Activated CD8-positive, alpha-beta T cell treated with anti-CD3 and anti-CD28 coated beads for 36 hours (primary cell): Measurements from ENCODE around the gene FAM167B. TPM values are rescaled to one million over a fixed set of nuclear protein-coding genes. Genes with fewer than 3 reads are reported as not detected.
A peak's percentile ranks its signal among the peaks of the same experiment; 100 is the strongest.

Source experiments
- ATAC-seq: fragments of 200-7000 bp; cut with Tn5 transposase; one replicate; pipeline ENCODE4 v1.10.0; 2021; ENCODE audit warnings: mild to moderate bottlenecking, moderate library complexity
- CTCF ChIA-PET: fragments of 350-600 bp; sonication (Branson Sonifier 250); formaldehyde crosslinking; loops from one replicate; lab custom pipeline; 2021; ENCODE audit warnings: antibody characterized with exemption; lab: Charles Lee
- POLR2A ChIA-PET: fragments of 350-600 bp; sonication (Branson Sonifier 250); formaldehyde crosslinking; loops from one replicate; lab custom pipeline; 2021; ENCODE audit warnings: antibody characterized with exemption; lab: Charles Lee
- DNase-seq: peaks from one replicate; pipeline ENCODE4 v3.0.0-alpha.2; 2020
- H3K27ac Mint-ChIP-seq: one replicate; pipeline ENCODE4 v1.8.0; 2021; ENCODE audit warnings: mild to moderate bottlenecking, mixed read lengths
- H3K27me3 Mint-ChIP-seq: one replicate; pipeline ENCODE4 v1.8.0; 2021; ENCODE audit warnings: mixed read lengths
- H3K36me3 Mint-ChIP-seq: one replicate; pipeline ENCODE4 v1.8.0; 2021; ENCODE audit warnings: low read depth, mixed read lengths
- H3K4me1 Mint-ChIP-seq: one replicate; pipeline ENCODE4 v1.8.0; 2021; ENCODE audit warnings: low read depth, mixed read lengths
- H3K4me3 Mint-ChIP-seq: one replicate; pipeline ENCODE4 v1.8.0; 2021; ENCODE audit warnings: mild to moderate bottlenecking, moderate library complexity, mixed read lengths
- H3K9me3 Mint-ChIP-seq: one replicate; pipeline ENCODE4 v1.8.0; 2021; ENCODE audit warnings: mixed read lengths
- CTCF ChIP-seq: fragments of 200-600 bp; IDR thresholded peaks from one replicate; pipeline ENCODE4 v1.8.0; 2022; ENCODE audit warnings: antibody characterized with exemption, mild to moderate bottlenecking
- intact Hi-C: fragments of 100-400 bp; cut with micrococcal nuclease; formaldehyde crosslinking; loops from one replicate; pipeline ENCODE4 v1.10.0; 2022
- total RNA-seq, 2 experiments: library from RNA; stranded (reverse); gene quantifications; one replicate each; pipeline ENCODE4 v1.2.3, GENCODE V29; 2021

Gene FAM167B
- total RNA-seq, 2 experiments from 2014 or later, result 0.38 to 0.89 TPM

DNA sequence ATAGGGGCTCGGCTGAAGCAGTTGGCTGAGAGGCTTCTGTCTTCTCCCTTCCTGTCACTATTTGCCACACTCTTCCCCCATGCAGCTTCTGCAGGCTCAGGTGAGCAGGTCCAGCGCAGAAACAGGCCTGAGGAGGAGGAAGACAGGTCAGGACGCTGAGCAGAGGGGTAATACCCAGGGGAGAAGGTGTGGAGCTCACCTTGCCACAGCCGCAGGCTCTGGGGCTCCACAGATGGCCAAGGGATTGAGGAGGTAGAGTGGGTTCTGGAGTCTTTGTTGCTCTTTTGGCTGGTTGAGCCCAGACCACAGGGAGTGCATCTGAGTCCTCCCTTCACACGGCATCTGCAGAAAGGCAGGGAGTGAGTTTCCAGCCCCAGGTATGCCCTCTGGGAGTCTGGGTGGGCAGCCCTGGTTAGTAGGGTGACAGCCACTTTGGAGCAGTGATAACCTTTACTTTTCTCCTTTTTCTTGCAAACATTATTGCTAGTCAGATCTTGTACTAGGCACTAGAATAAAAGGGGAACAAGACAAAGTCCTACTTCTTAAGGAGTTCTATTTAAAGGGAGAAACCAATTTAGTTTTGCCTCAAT, 15.1 kb upstream of the FAM167B start:
- Mint-ChIP-seq H3K9me3 (no peaks in the 10 kb centered on the region), H3K36me3 (peaks cover 23% of the 10 kb centered on the region), H3K4me3 (no peak overlapping the region), H3K4me1 (no peaks in the 10 kb centered on the region), H3K27me3 (no peaks in the 10 kb centered on the region), H3K27ac (no peak overlapping the region)
- no peak for ATAC-seq
- no peak for DNase-seq
- no peak for TF ChIP-seq CTCF
- ChIA-PET POLR2A (interaction anchor here (0.6 to 1.5 kb wide), 7 partner anchors 8 to 36 kb away, joined by 3 to 9 read pairs (median 4); partner anchors contain the start of gene LCK), CTCF (interaction anchor here (1.6 to 1.8 kb wide), 2 partner anchors 9 to 16 kb away, joined by 6 to 8 read pairs; partner anchors contain the start of gene FAM167B)
- intact Hi-C loops, result no loop called here

GRCh38 chr1:32232558-32233304, 14.3 kb upstream of the FAM167B start:
- DNase-seq, result no peak
- ATAC-seq, result no peak
- Mint-ChIP-seq H3K4me3 (no peak overlapping the region), H3K27ac (no peak overlapping the region), H3K4me1 (no peaks in the 10 kb centered on the region), H3K9me3 (no peaks in the 10 kb centered on the region), H3K27me3 (no peaks in the 10 kb centered on the region), H3K36me3 (peaks cover 20% of the 10 kb centered on the region)
- POLR2A ChIA-PET, result interaction anchor here (1.1 to 1.4 kb wide), 3 partner anchors 10 to 22 kb away, joined by 3 to 4 read pairs (median 4); no protein-coding TSS in a partner anchor
- intact Hi-C loops, result no loop called here
- no peak for TF ChIP-seq CTCF
- CTCF ChIA-PET, result interaction anchor here (1.6 to 1.8 kb wide), 2 partner anchors 8 to 15 kb away, joined by 6 to 8 read pairs; partner anchors contain the start of gene FAM167B

GRCh38 chr1:32234792-32235191, 12.2 kb upstream of the FAM167B start:
- no peak overlapping the region for H3K27ac Mint-ChIP-seq
- CTCF ChIA-PET, result interaction anchor here (0.8 to 1.2 kb wide), 3 partner anchors 15 to 101 kb away, joined by 3 to 4 read pairs (median 3); partner anchors contain the start of gene MARCKSL1
- peaks cover 6% of the 10 kb centered on the region for H3K36me3 Mint-ChIP-seq
- H3K4me3 Mint-ChIP-seq, result no peak overlapping the region
- intact Hi-C loops, result no loop called here
- H3K27me3 Mint-ChIP-seq, result no peaks in the 10 kb centered on the region
- no peaks in the 10 kb centered on the region for H3K4me1 Mint-ChIP-seq
- no peak for ATAC-seq
- POLR2A ChIA-PET, result no interaction called here
- no peaks in the 10 kb centered on the region for H3K9me3 Mint-ChIP-seq
- no peak for TF ChIP-seq CTCF
- no peak for DNase-seq

- Mint-ChIP-seq H3K4me1 (peaks cover 17% of the 10 kb centered on the region), H3K9me3 (no peaks in the 10 kb centered on the region), H3K36me3 (peaks cover 2% of the 10 kb centered on the region), H3K4me3 (peak overlapping the region; percentile 80), H3K27me3 (no peaks in the 10 kb centered on the region), H3K27ac (no peak overlapping the region)
- no peak for TF ChIP-seq CTCF
- ATAC-seq (no peak), DNase-seq (no peak)
- ChIA-PET POLR2A (interaction anchor here (0.6 to 5.4 kb wide), 11 partner anchors 8 to 305 kb away, joined by 3 to 84 read pairs (median 4); partner anchors contain the start of genes LCK and MARCKSL1), CTCF (interaction anchor here (3.3 to 4.3 kb wide), 3 partner anchors 11 to 24 kb away, joined by 14 to 56 read pairs (median 28); partner anchors contain the start of genes FAM167B and LCK)
- intact Hi-C loops, result no loop called here
These were observed 7.7 kb upstream of the FAM167B start for GRCh38 chr1:32239337-32239736.
